ENCODE results near the gene MRI1. TPM values are rescaled to one million over a fixed set of nuclear protein-coding genes. Genes with fewer than 3 reads are reported as not detected.

MRI1 gene
- total RNA-seq, 4 donors from 2014 or later, result 72.8 to 133 (median 92.1) TPM

- intact Hi-C loops (cut with DNase I; ENCODE audit: low total_unique reads), result no loop called here
- 94 to 98% methylated on average over 2 of the region's 2 CpGs for WGBS, 2 donors
- no peak for DNase-seq (ENCODE audit: low spot score in 2 of 2)
- no peak overlapping the region for H3K4me3 ChIP-seq (ENCODE audit: low read depth, poor library complexity, severe bottlenecking)
- TF ChIP-seq CTCF (IDR thresholded peaks at IDR 0.05) (no peak), POLR2A (IDR thresholded peaks at IDR 0.05) (no peak)
Measured at GRCh38 chr19:13821292-13821691, 57.0 kb downstream of the MRI1 start.

GRCh38 chr19:13823256-13823655 is 58.9 kb downstream of the MRI1 start:
- no peak for DNase-seq (ENCODE audit: low spot score in 2 of 2)
- H3K4me3 ChIP-seq (ENCODE audit: low read depth, poor library complexity, severe bottlenecking), result no peak overlapping the region
- intact Hi-C loops (cut with DNase I; ENCODE audit: low total_unique reads), result no loop called here
- 60 to 69% methylated on average over 8 of the region's 8 CpGs for WGBS, 2 donors
- no peak for TF ChIP-seq POLR2A (IDR thresholded peaks at IDR 0.05)
- no peak for TF ChIP-seq CTCF (IDR thresholded peaks at IDR 0.05)

Other genes starting within 250 kb of the MRI1 start
- gene C19orf53, start 9.9 kb downstream of the MRI1 start, total RNA-seq, result 100 to 1,000 TPM; 113 to 200 (median 145) TPM
- gene ZSWIM4, start 30.9 kb downstream of the MRI1 start, total RNA-seq, result 10 to 100 TPM; 22.3 to 29.9 (median 23.3) TPM
- not detected for gene NANOS3, start 112.6 kb downstream of the MRI1 start, total RNA-seq
- gene BRME1, start 141.6 kb downstream of the MRI1 start, total RNA-seq, result 10 to 100 TPM in 1 of 4 donors, 1 to 10 TPM in 3; 2.3 to 11.8 (median 5.7) TPM
- 100 to 1,000 TPM in 1 of 4 donors, 10 to 100 TPM in 3; 48.9 to 104 (median 54.8) TPM for gene CC2D1A, start 141.7 kb downstream of the MRI1 start, total RNA-seq
- 1 to 10 TPM; 5.2 to 8.2 (median 6.4) TPM for gene PODNL1, start 173.9 kb downstream of the MRI1 start, total RNA-seq
- 10 to 100 TPM; 31.8 to 51.7 (median 43.0) TPM for gene DCAF15, start 188.0 kb downstream of the MRI1 start, total RNA-seq
- 1 to 10 TPM; 4.5 to 9.2 (median 6.1) TPM for gene RFX1, start 241.8 kb downstream of the MRI1 start, total RNA-seq